ENCODE data around the gene SERPINH1.

The SERPINH1 gene

DNA sequence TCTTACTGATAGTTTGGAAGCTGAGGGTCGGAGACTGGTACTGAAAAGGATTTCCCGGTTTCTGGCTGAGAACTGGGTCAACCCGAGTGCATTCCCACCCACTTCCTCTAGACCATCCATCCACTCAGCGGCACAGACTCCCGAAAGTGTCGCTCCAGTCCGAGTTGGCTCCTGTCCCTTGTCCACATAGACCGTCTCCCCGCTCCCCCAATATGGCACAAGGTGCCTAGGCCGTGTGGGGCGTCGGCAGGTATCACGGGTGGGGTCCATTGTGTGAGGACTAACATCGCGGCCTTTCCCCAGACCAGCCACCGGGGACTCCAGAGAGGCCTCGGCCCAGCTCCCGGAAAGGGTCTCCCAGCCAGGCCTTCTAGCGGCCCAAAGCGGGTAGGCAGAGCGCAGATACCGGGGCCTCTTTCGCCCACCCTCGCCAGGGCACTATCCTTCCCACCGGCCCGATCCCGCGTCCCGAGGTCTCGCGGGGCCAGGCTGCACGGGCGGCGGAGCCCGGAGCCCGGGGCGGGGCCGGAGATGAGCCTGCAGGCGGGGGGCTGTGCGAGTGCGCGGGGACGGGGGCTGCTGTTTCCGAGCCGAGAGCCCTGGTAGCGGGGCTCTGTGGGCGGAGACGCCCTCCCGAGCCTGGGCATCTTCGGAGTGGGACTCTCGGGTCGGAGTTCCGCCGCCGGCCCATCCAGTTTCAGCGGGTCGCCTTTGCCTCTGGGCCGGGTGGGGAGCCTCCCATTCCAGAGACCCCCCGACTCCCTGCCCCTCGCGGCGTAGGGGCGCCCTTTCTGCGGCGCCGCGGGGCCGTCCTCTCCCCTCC is 21.1 kb downstream of the SERPINH1 start:
- TF ChIP-seq ZBTB7A (IDR thresholded peaks at IDR 0.05; ENCODE audit: low read depth) (peak; percentile 81; the same call in 1 of the 2 replicates), YY1 (IDR thresholded peaks at IDR 0.05; ENCODE audit: low read depth) (no peak)

DNA sequence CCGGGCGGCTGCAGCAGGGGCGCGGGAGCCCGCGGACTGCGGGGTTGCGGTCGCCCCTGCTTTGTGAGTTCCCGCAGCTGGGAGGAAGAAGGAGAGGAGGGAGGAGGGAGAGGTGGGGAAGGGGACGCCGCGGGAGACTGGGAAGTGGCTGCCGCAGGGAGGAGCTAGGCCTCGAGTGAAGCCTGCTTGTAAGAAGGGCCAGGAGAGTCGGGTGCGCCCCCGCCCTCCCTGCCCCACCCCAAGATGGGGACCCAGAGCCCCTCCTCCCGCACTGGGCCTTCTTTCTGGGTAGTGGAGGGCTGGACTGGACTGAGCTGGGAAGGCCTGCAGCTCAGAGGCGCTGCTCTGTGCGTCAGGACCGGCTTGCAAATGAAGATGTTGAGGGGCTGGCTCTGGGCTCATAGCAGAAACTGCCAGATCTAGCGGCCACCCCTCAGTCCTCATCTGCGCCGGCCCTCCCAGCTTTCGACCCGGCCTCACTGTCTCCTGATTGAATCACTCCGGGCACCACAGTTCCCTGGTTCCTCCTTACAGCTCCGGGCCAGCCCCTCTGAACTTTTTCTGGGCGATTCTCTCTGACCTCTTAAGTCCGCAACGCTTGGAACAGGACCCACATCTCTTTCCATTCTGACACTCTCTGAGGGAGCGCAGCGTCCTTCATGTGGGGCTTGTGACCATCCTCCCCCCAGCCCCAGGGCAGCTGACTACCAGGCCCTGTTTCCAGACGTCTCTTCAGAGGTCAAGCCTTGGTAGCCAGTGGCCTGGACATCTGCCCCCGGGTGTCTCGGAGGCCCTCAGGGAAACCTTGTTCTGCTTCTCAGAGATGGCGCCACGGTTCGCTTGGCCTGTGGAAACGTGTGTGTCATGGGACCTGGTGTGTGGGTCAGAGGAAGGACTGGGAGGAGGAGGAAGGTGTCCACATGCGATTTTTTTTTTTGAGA is 21.9 kb downstream of the SERPINH1 start:
- TF ChIP-seq TEAD4 (IDR thresholded peaks at IDR 0.05), result no peak

DNA sequence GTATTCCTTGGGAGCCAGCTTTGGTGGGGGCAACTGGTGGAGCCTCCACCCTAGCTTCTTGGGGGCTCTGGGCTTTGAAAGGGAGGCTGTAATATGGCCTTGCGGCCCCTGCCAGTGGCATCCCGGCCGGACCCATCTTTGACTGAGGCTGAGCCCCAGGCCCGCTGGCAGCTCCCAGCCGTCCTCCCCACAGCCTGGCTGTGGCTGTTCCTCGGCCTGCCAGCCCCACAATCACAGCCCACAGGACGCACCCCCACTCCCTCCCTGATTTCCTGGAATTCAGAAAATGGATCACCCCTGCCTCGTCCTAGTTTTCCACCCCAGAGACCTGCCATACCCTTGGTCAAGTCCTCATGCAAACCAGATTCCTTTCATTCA is 23.2 kb downstream of the SERPINH1 start:
- no peak for TF ChIP-seq TCF12 (IDR thresholded peaks at IDR 0.05; ENCODE audit: low read depth)
- no peak for TF ChIP-seq NFIC (IDR thresholded peaks at IDR 0.05)
- no peak for TF ChIP-seq ZBTB7A (IDR thresholded peaks at IDR 0.05; ENCODE audit: low read depth)
- TF ChIP-seq EP300 (IDR thresholded peaks at IDR 0.05; ENCODE audit: borderline replicate concordance), result no peak
- no peak for TF ChIP-seq YY1 (IDR thresholded peaks at IDR 0.05; ENCODE audit: low read depth)
- TF ChIP-seq RAD21 (IDR thresholded peaks at IDR 0.05; ENCODE audit: low read depth), result no peak
- TF ChIP-seq, protein P1, sequence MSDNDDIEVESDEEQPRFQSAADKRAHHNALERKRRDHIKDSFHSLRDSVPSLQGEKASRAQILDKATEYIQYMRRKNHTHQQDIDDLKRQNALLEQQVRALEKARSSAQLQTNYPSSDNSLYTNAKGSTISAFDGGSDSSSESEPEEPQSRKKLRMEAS (IDR thresholded peaks at IDR 0.05), result no peak
- no peak for TF ChIP-seq FOXM1 (IDR thresholded peaks at IDR 0.05; ENCODE audit: borderline replicate concordance, low read depth)
- TF ChIP-seq CREB1 (IDR thresholded peaks at IDR 0.05; ENCODE audit: low read depth), result no peak
- TF ChIP-seq, protein P2, sequence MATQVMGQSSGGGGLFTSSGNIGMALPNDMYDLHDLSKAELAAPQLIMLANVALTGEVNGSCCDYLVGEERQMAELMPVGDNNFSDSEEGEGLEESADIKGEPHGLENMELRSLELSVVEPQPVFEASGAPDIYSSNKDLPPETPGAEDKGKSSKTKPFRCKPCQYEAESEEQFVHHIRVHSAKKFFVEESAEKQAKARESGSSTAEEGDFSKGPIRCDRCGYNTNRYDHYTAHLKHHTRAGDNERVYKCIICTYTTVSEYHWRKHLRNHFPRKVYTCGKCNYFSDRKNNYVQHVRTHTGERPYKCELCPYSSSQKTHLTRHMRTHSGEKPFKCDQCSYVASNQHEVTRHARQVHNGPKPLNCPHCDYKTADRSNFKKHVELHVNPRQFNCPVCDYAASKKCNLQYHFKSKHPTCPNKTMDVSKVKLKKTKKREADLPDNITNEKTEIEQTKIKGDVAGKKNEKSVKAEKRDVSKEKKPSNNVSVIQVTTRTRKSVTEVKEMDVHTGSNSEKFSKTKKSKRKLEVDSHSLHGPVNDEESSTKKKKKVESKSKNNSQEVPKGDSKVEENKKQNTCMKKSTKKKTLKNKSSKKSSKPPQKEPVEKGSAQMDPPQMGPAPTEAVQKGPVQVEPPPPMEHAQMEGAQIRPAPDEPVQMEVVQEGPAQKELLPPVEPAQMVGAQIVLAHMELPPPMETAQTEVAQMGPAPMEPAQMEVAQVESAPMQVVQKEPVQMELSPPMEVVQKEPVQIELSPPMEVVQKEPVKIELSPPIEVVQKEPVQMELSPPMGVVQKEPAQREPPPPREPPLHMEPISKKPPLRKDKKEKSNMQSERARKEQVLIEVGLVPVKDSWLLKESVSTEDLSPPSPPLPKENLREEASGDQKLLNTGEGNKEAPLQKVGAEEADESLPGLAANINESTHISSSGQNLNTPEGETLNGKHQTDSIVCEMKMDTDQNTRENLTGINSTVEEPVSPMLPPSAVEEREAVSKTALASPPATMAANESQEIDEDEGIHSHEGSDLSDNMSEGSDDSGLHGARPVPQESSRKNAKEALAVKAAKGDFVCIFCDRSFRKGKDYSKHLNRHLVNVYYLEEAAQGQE (IDR thresholded peaks at IDR 0.05; ENCODE audit: low read depth), result no peak
- TF ChIP-seq CEBPB (IDR thresholded peaks at IDR 0.05), result no peak

- no peak for TF ChIP-seq TCF12 (IDR thresholded peaks at IDR 0.05; ENCODE audit: low read depth)
- TF ChIP-seq FOXM1 (IDR thresholded peaks at IDR 0.05; ENCODE audit: borderline replicate concordance, low read depth), result no peak
These were observed 24.3 kb downstream of the SERPINH1 start for GRCh38 chr11:75586395-75586794.

DNA sequence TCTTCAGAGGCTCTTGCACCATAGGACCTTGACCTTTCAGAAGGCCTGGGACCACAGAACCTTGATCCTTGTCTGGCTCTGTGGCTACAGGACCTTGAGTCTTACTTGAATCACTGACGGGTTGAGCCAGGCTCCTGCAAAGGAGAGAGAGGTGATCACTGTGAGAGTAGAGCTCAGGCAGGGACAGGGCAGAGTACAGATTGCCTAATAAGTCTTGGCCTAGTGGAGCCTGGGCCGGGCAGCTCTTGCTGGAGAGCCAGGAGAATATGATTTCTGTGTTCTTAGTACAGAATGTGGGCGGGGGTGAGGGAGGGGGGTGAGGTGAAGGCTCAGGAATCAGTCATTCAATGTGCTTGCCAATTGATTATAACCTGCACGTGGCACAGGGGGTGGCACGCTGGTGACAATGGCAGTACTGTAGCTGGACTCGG is 26.0 kb downstream of the SERPINH1 start:
- no peak for TF ChIP-seq EP300 (IDR thresholded peaks at IDR 0.05; ENCODE audit: borderline replicate concordance)
- no peak for TF ChIP-seq CREB1 (IDR thresholded peaks at IDR 0.05; ENCODE audit: low read depth)
- TF ChIP-seq ZBTB7A (IDR thresholded peaks at IDR 0.05; ENCODE audit: low read depth), result no peak
- no peak for TF ChIP-seq YY1 (IDR thresholded peaks at IDR 0.05; ENCODE audit: low read depth)
- TF ChIP-seq CEBPB (IDR thresholded peaks at IDR 0.05), result no peak
- TF ChIP-seq, protein P2 (IDR thresholded peaks at IDR 0.05; ENCODE audit: low read depth), result no peak
- no peak for TF ChIP-seq RAD21 (IDR thresholded peaks at IDR 0.05; ENCODE audit: low read depth)
- no peak for TF ChIP-seq TCF12 (IDR thresholded peaks at IDR 0.05; ENCODE audit: low read depth)
- TF ChIP-seq TEAD4 (IDR thresholded peaks at IDR 0.05), result no peak

- TF ChIP-seq FOXM1 (IDR thresholded peaks at IDR 0.05; ENCODE audit: borderline replicate concordance, low read depth) (no peak), RAD21 (IDR thresholded peaks at IDR 0.05; ENCODE audit: low read depth) (no peak), TAF1 (IDR thresholded peaks at IDR 0.05; ENCODE audit: low read depth) (no peak), TCF12 (IDR thresholded peaks at IDR 0.05; ENCODE audit: low read depth) (no peak), CEBPB (IDR thresholded peaks at IDR 0.05) (no peak), EGR1 (IDR thresholded peaks at IDR 0.05) (no peak)
- TF ChIP-seq, protein P3, sequence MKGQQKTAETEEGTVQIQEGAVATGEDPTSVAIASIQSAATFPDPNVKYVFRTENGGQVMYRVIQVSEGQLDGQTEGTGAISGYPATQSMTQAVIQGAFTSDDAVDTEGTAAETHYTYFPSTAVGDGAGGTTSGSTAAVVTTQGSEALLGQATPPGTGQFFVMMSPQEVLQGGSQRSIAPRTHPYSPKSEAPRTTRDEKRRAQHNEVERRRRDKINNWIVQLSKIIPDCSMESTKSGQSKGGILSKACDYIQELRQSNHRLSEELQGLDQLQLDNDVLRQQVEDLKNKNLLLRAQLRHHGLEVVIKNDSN (IDR thresholded peaks at IDR 0.05), result no peak
These were observed 27.0 kb downstream of the SERPINH1 start for GRCh38 chr11:75589051-75589450.

GRCh38 chr11:75589933-75590332 is 27.9 kb downstream of the SERPINH1 start:
- TF ChIP-seq YY1 (IDR thresholded peaks at IDR 0.05; ENCODE audit: low read depth), result no peak
- TF ChIP-seq, protein P3 (IDR thresholded peaks at IDR 0.05), result no peak
- TF ChIP-seq EP300 (IDR thresholded peaks at IDR 0.05; ENCODE audit: borderline replicate concordance), result no peak
- TF ChIP-seq ZBTB7A (IDR thresholded peaks at IDR 0.05; ENCODE audit: low read depth), result no peak
- TF ChIP-seq, protein P2 (IDR thresholded peaks at IDR 0.05; ENCODE audit: low read depth), result no peak
- no peak for TF ChIP-seq CREB1 (IDR thresholded peaks at IDR 0.05; ENCODE audit: low read depth)
- TF ChIP-seq TCF12 (IDR thresholded peaks at IDR 0.05; ENCODE audit: low read depth), result no peak
- no peak for TF ChIP-seq EGR1 (IDR thresholded peaks at IDR 0.05)
